Measurements from ENCODE around the gene MFAP3L. TPM values are rescaled to one million over a fixed set of nuclear protein-coding genes. Genes with fewer than 3 reads are reported as not detected.

MFAP3L gene
- total RNA-seq, 1 donor from 2014 or later = 7.4 TPM

DNA sequence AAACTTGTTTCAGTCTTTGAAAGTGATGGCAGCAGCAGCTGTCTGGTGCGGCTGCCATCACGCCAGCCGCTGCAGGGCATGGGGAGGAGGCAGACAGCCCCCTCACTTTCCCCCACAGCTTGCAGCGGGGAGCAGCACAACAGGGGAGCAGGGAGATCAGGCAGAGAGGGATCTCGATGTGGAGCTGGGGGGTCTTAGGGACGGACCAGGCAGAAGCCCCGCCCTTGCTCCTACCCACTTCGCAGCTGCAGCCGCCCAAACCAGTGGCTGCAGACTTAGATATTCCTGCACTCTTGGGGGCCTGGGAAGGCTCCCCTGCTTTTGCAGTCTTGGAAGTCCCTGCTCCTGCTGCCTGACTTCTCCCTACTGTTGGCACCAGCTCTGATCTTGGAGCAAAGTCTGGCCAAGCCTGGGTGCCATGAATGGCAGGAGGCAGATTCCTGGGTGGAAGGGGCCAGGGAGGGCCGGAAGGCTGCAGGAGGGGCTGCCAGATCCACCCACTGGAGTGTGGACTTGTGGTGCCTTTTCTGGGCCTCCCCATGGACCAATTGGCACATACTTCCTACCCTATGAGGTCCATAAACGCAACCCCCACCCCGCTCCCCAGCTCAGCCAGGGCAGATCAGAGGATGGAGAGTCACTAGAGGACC is 14.0 kb upstream of the MFAP3L start:
- Mint-ChIP-seq H3K9me3 (no peaks in the 10 kb centered on the region), H3K27me3 (no peaks in the 10 kb centered on the region), H3K4me1 (ENCODE audit: unreplicated experiment) (no peaks in the 10 kb centered on the region), H3K27ac (no peak overlapping the region), H3K4me3 (no peak overlapping the region), H3K36me3 (no peaks in the 10 kb centered on the region)
- TF ChIP-seq, protein P1, sequence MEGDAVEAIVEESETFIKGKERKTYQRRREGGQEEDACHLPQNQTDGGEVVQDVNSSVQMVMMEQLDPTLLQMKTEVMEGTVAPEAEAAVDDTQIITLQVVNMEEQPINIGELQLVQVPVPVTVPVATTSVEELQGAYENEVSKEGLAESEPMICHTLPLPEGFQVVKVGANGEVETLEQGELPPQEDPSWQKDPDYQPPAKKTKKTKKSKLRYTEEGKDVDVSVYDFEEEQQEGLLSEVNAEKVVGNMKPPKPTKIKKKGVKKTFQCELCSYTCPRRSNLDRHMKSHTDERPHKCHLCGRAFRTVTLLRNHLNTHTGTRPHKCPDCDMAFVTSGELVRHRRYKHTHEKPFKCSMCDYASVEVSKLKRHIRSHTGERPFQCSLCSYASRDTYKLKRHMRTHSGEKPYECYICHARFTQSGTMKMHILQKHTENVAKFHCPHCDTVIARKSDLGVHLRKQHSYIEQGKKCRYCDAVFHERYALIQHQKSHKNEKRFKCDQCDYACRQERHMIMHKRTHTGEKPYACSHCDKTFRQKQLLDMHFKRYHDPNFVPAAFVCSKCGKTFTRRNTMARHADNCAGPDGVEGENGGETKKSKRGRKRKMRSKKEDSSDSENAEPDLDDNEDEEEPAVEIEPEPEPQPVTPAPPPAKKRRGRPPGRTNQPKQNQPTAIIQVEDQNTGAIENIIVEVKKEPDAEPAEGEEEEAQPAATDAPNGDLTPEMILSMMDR (conservative IDR thresholded peaks at IDR 0.05) = no peak
- DNase-seq (ENCODE audit: extremely low spot score, unreplicated experiment) = no peak

DNA sequence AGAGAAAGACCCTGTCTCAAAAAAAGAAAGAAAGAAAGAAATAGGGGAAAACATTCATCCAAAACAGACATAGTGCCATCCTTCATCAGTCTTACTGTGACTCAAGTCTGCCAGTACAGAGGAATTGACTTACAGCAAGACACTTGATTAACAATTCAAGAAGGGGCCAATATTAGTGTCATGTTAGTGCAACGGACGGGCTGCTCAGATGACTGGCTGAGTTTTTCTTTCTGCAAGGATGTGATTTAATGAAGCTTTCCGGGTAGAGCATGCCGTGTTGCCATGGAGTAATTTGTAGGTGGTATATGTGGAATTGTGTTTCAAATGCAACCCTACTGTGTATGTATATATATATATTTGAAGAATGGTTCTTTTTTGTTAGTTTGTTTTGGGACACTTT is 12.6 kb upstream of the MFAP3L start:
- H3K4me1 Mint-ChIP-seq (ENCODE audit: unreplicated experiment) = no peaks in the 10 kb centered on the region
- no peaks in the 10 kb centered on the region for H3K36me3 Mint-ChIP-seq
- H3K27me3 Mint-ChIP-seq = peaks cover 3% of the 10 kb centered on the region
- no peak overlapping the region for H3K27ac Mint-ChIP-seq
- no peak overlapping the region for H3K4me3 Mint-ChIP-seq
- TF ChIP-seq, protein P1 (conservative IDR thresholded peaks at IDR 0.05) = no peak
- no peak for DNase-seq (ENCODE audit: extremely low spot score, unreplicated experiment)
- H3K9me3 Mint-ChIP-seq = no peaks in the 10 kb centered on the region

DNA sequence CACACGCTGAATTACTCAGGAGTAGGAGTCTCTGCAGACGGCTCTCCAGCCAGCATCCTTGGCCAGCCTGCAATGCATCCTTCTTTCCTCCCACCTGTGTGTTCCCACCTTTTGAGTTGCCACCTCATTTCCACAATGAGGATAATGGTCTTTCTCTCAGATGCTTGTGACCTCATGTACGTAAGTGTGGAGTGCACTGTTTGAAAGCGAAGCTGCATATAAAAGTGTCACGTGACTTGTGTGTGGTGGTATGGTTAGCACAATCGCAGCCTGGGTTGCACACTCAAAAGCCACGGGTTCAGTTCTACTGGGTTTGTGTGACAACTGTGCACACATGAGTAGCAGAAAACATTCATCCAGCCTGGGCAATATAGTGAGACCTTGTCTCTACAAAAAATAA is 12.0 kb upstream of the MFAP3L start:
- H3K9me3 Mint-ChIP-seq = no peaks in the 10 kb centered on the region
- no peaks in the 10 kb centered on the region for H3K36me3 Mint-ChIP-seq
- H3K4me1 Mint-ChIP-seq (ENCODE audit: unreplicated experiment) = no peaks in the 10 kb centered on the region
- H3K27ac Mint-ChIP-seq = no peak overlapping the region
- DNase-seq (ENCODE audit: extremely low spot score, unreplicated experiment) = no peak
- H3K27me3 Mint-ChIP-seq = peaks cover 4% of the 10 kb centered on the region
- no peak overlapping the region for H3K4me3 Mint-ChIP-seq
- TF ChIP-seq, protein P1 (conservative IDR thresholded peaks at IDR 0.05) = no peak

DNA sequence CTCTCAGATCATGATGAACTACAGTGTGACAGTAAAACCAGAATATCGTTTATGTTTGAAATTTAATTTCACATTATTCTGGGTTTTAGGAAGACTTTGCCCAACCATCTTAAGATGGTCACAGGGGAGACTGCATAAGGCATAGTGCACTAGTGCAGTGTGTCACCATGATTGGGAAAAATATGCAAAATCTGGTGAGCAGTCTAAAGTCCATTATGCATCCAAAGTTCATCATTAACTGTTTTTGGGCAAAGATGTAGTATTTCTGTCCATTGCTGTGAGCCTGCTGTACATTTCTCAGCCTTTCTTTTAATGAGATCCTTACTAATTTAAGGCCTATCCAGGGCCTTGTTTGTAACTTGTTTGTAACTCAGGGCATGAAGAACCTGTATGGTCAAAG is 11.3 kb upstream of the MFAP3L start:
- no peaks in the 10 kb centered on the region for H3K4me1 Mint-ChIP-seq (ENCODE audit: unreplicated experiment)
- H3K27ac Mint-ChIP-seq = no peak overlapping the region
- H3K36me3 Mint-ChIP-seq = no peaks in the 10 kb centered on the region
- H3K9me3 Mint-ChIP-seq = no peaks in the 10 kb centered on the region
- peaks cover 4% of the 10 kb centered on the region for H3K27me3 Mint-ChIP-seq
- H3K4me3 Mint-ChIP-seq = no peak overlapping the region
- no peak for DNase-seq (ENCODE audit: extremely low spot score, unreplicated experiment)
- TF ChIP-seq, protein P1 (conservative IDR thresholded peaks at IDR 0.05) = no peak

DNA sequence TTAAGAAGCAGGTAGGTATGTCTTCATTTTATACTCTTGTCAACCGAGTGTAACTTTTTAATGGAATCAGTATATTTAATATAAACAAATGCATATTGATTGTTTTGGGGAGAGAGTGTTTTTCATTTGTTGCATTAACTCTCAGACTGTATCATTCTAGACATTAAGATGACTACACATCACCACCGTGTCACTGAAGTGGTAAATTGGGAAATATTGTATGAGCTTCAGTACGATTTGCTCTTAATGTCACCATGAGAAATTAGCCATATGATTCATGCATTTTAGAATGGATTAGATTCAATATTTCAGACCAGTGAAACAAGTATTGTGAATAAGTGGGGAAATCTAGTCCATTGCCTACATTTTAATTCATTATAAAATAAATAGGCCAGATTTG is 9.7 kb upstream of the MFAP3L start:
- no peak for DNase-seq (ENCODE audit: extremely low spot score, unreplicated experiment)
- H3K9me3 Mint-ChIP-seq = no peaks in the 10 kb centered on the region
- no peaks in the 10 kb centered on the region for H3K4me1 Mint-ChIP-seq (ENCODE audit: unreplicated experiment)
- TF ChIP-seq, protein P1 (conservative IDR thresholded peaks at IDR 0.05) = no peak
- no peaks in the 10 kb centered on the region for H3K36me3 Mint-ChIP-seq
- H3K27ac Mint-ChIP-seq = no peak overlapping the region
- no peak overlapping the region for H3K4me3 Mint-ChIP-seq
- peaks cover 4% of the 10 kb centered on the region for H3K27me3 Mint-ChIP-seq

DNA sequence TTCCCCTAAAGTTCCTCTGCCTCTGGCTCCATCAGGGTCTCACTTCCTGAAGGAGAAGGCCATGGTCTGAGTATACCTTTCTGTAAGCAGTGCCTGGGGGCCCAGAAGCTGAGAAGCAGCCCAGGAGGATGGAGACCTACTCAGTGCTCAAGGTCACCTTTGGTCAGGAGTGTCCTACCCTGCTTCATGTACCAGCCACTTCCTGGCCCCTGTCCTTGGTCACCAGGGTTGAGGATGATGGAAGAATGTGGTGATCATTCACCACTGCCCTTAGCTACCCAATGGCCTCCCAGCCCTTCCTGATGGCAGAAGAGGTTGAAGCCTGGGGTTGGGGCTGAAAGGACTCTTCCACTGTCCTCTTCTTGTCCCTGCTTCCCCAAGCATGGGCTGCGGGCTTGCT is 9.0 kb upstream of the MFAP3L start:
- Mint-ChIP-seq H3K4me3 (no peak overlapping the region), H3K27me3 (peaks cover 4% of the 10 kb centered on the region), H3K4me1 (ENCODE audit: unreplicated experiment) (no peaks in the 10 kb centered on the region), H3K27ac (no peak overlapping the region), H3K36me3 (no peaks in the 10 kb centered on the region), H3K9me3 (no peaks in the 10 kb centered on the region)
- no peak for DNase-seq (ENCODE audit: extremely low spot score, unreplicated experiment)
- TF ChIP-seq, protein P1 (conservative IDR thresholded peaks at IDR 0.05) = no peak

Data from type B pancreatic cell (in vitro differentiated cells).